HL-60 (cell line): ENCODE data around the gene PFDN6.

Source experiments
- CTCF ChIP-seq: IDR thresholded peaks from one replicate; pipeline ENCODE4 v1.5.1; 2011; ENCODE audit warnings: low read length, control low read depth, inconsistent platforms; ENCODE audit not compliant: insufficient read depth
- TF ChIP-seq, protein P1 (sequence below): IDR thresholded peaks from 2 replicates; pipeline ENCODE4 v1.6.1; 2012; ENCODE audit warnings: low read depth; ENCODE audit not compliant: insufficient replicate concordance

DNA sequence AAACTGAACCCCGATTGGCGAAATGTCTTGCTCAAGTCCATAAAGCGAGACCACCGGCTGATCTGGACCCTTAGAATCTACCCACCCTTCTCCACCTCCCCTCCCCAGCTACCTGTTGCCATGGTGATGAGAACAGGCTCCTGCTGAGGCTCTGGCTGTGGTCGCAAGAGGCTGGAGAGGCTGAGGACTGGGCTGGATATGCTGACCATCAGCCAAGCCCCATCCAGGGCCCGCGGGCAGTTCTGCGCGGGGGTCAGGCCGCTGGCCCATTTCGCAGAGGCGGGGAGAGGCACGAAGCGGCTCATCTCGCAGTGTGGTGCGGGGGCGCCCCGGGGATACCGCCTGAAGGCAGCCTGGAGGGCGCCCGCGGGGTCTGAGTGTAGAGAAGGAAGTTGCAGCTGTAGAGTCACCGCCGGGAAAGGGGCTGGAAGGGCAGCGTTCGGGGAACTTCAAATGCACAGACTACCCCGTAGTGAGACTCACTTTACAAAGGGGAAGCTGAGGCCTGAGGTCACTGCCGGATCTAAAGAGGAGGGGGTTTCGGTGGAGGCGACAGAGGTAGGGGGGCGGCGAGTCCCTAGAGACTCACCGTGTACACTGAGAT is 23.8 kb downstream of the PFDN6 start:
- TF ChIP-seq, protein P1, sequence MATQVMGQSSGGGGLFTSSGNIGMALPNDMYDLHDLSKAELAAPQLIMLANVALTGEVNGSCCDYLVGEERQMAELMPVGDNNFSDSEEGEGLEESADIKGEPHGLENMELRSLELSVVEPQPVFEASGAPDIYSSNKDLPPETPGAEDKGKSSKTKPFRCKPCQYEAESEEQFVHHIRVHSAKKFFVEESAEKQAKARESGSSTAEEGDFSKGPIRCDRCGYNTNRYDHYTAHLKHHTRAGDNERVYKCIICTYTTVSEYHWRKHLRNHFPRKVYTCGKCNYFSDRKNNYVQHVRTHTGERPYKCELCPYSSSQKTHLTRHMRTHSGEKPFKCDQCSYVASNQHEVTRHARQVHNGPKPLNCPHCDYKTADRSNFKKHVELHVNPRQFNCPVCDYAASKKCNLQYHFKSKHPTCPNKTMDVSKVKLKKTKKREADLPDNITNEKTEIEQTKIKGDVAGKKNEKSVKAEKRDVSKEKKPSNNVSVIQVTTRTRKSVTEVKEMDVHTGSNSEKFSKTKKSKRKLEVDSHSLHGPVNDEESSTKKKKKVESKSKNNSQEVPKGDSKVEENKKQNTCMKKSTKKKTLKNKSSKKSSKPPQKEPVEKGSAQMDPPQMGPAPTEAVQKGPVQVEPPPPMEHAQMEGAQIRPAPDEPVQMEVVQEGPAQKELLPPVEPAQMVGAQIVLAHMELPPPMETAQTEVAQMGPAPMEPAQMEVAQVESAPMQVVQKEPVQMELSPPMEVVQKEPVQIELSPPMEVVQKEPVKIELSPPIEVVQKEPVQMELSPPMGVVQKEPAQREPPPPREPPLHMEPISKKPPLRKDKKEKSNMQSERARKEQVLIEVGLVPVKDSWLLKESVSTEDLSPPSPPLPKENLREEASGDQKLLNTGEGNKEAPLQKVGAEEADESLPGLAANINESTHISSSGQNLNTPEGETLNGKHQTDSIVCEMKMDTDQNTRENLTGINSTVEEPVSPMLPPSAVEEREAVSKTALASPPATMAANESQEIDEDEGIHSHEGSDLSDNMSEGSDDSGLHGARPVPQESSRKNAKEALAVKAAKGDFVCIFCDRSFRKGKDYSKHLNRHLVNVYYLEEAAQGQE: no peak
- no peak for TF ChIP-seq CTCF
